GM18526 (cell line): ENCODE data around the gene RBMS3.

ENCODE experiments used
- POLR2A ChIP-seq: IDR thresholded peaks from 3 replicates; pipeline ENCODE4 v1.6.1; 2011; ENCODE audit not compliant: insufficient read length; ENCODE audit errors: extremely low read depth

RBMS3 gene

DNA sequence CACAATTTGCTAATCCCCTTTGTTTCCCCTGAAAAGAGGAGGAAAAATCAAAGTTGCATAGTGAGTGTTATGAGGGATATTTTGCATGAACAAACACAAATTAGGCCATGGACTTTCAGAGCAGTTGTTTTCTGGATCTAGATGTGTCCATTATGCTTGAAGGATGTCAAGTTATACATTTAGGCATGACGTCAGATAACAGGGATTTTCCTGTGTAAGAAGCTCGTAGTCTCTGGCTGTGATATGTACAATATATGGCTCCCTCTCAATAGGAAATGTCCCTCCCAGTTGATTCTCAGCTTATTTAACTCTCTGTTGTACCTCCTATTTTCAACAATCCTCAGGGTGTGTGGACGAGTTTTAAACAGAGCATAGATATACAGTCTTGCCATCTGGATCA, 171.0 kb downstream of the RBMS3 start:
- no peak for TF ChIP-seq POLR2A

DNA sequence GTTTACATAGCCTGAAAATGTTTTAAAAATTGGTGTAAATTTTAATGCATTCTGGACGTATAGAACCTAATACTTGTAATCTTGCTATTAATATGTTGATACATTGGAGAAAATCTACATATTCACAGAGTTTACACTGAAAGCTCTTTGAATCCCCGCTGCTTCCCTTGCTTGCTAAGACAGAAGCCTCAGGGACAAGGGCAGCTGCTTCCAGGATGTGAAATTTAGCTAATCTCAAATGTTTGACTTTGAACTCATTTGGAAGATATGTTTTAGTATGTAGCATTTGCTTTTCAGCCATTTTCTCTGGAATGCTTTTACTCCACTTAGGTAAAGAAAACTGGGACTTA, 172.0 kb downstream of the RBMS3 start:
- TF ChIP-seq POLR2A: no peak

DNA sequence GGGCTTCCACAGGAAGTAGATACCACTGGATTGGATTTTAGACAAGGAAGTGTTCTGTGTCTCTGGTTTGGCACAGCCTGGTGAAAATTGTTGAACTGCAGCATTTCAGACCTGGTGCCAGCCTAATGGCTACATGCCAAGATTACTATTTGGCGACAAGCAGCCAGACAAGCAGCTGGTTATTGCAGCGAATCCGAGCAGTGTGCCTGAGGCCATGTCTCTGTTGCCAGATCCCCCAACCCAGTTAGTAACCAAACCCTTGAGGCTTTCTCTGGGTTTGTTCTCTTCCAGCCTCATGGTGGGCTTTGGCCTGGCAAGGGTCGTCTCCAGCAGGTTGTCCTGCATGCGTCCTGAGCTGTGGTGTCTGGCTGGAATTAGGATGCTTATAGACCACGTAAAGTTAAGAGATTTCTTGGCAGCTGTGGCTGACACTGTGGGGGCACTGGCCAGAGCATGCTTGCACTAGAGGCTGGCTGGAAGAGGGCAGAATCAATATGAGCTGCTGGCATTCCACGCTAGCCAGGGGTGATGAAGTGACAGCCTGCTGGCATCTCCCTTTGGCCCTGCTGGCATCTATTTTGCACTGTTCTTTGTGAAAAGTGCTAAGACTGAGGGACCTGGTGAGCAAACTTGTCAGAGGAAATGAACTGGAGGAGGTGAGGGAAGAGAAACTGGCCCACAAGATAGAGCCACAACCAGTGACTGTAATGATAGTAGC, 172.6 kb downstream of the RBMS3 start:
- TF ChIP-seq POLR2A: no peak

DNA sequence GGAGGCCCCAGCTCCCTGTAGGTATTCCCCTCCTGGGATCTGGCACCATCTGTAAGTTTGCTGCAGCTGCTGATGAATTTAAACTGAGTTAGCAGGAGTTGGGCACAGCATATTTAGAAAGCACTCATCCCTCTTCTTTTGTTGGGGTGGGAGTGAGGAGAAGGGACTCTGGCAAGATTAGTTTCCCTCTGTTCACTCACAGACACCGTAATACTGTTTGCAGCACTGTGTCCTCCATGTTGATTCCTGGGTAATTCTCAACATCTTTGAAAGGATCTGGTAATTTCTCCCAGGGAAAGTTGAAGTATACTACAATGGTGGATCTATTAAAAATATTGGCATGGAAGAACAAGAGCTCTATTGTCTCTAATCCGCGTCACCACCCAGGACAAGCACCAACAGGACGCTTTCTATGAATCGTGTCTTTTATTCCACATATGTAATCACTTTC, 173.3 kb downstream of the RBMS3 start:
- TF ChIP-seq POLR2A: no peak

DNA sequence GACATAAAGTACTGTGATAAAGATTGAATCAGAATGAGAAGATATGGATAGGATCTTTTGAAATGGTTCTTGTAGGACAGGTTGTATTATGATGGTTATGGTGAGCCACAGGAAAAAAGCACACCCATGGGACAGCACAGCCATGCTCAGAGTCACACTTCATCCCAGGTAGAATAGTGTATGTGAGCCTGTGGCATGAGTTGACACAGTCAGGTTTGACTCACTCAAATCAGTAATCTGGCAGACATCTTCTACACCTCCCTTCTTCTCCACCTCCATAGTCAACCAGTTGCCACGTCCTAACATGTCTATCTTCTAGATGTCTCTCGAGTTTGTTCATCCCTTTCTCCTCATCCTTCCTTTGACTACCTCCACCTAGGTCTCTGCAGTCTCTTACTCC, 176.0 kb downstream of the RBMS3 start:
- TF ChIP-seq POLR2A: no peak

DNA sequence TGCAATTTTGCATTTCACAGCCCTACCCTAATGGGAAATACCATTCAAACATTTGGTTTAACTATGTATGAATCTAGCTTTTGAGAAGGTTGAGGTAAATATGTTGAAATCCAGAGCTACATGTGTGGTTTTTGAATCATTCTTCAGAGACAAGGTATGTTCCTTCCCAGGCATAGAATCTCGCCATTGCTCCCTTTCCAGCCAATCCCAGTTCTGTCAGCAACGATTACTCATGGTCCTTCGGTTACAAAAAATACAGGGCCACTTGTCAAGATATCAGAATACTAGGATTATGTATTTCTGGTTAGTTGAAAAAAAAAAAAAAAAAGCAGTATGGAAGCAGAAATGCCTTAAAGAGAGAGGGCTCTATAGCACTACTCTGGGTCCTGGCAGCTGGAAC, 182.4 kb downstream of the RBMS3 start:
- TF ChIP-seq POLR2A: no peak

GRCh38 chr3:29465836-29466235, 185.0 kb downstream of the RBMS3 start:
- TF ChIP-seq POLR2A: no peak

GRCh38 chr3:29466442-29466841, 185.6 kb downstream of the RBMS3 start:
- no peak for TF ChIP-seq POLR2A

DNA sequence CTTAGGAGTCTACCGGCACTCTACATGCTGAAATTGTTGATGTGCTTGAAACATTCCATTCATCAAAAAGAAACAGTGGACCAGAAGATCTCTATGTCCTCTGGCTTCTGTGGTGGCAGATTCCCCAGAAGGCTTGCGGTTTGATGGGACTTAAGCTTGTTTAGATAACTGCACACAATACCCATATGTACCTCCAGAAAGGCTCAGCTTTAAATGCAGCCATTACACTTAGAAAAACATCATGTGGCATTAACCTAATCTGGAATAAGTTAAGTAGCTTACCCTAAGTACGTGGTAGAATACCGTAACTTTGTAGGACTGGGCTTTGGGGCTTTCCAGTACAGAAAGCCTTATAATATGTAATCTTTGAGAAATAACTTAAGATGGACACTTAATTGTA, 187.3 kb downstream of the RBMS3 start:
- TF ChIP-seq POLR2A: no peak

DNA sequence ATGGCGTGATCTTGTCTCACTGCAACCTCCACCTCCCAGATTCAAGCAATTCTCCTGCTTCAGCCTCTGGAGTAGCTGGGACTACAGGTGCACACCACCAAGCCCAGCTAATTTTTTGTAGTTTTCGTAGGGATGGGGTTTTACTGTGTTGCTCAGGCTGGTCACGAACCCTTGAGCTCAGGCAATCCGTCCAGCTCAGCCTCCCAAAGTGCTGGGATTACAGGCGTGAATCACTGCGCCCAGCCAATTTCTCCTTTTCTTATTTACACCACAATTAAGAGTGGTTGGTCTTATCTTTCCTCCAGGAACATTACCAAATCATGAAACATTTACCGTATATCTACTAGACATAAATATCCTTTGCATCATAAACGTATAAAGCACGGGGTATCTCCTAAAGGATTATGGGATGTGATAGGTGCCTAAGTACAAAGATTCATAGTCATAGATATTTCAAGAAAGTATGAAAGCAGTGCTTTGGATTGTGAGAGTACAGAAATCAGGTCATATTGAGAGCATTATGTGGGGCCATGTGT, 194.5 kb downstream of the RBMS3 start:
- no peak for TF ChIP-seq POLR2A

- no peak for TF ChIP-seq POLR2A
These were observed 195.0 kb downstream of the RBMS3 start for GRCh38 chr3:29475854-29476253.

DNA sequence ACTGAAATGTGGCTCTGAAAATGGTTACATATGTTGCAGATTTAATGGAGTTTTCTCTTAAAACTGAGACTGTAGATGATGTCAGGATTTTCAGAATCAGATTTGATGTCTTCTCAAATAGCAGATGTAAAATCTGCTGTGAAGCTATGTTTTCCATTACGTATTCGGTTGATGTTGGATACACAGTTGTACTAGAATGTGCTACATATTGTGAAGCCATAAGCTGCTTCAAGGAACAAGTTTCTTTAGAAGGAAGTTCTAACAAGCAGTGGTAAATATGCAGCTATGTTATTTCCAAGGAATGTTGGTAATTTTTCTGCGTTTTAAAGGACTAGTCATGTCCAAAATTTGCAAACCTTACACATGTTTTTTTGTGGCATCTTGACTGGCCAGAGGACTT, 197.7 kb downstream of the RBMS3 start:
- TF ChIP-seq POLR2A: no peak

DNA sequence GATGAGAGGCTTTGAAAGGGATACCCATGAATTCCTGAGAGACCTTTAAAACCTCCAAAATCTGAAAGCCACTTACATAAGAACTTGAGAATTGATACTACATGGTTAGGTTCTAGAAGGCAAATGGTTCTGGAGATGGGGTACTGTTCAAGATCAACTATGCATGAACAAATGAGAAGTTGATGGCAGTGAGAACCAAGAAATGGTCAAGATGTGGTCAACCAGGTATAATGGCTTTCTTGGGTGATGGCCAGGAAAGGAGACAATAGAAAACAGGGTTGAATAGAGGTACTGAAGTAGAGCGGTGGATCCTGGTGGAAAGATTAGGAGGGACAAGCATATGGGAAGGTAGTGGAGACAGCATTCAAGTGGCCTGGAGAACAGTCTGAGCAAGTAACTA, 200.4 kb downstream of the RBMS3 start:
- TF ChIP-seq POLR2A: no peak

- no peak for TF ChIP-seq POLR2A
These were observed 201.3 kb downstream of the RBMS3 start for GRCh38 chr3:29481969-29482767.

- TF ChIP-seq POLR2A: no peak
These were observed 203.8 kb downstream of the RBMS3 start for GRCh38 chr3:29484633-29485032.

- no peak for TF ChIP-seq POLR2A
These were observed 205.2 kb downstream of the RBMS3 start for GRCh38 chr3:29486096-29486495.
